Endothelial cell of umbilical vein (primary cell): ENCODE measurements around the gene APOBEC3G. TPM values are rescaled to one million over a fixed set of nuclear protein-coding genes. Genes with fewer than 3 reads are reported as not detected.

Experiments used
- BruUV-seq: library from RNA; stranded (reverse); fragments of 400-500 nt; replicated peaks from 2 replicates; lab custom pipeline; 2021; lab: Mats Ljungman, UMichigan
- CTCF ChIA-PET: fragments of 300-600, 350-600 bp; sonication (Branson Sonifier 250); formaldehyde crosslinking; loops from one replicate; lab custom pipeline; 2021; ENCODE audit warnings: antibody characterized with exemption, inconsistent platforms; lab: Charles Lee
- POLR2A ChIA-PET: fragments of 300-600, 350-600 bp; sonication (Branson Sonifier 250); formaldehyde crosslinking; loops from one replicate; lab custom pipeline; 2021; ENCODE audit warnings: antibody characterized with exemption, inconsistent platforms; lab: Charles Lee
- DNase-seq: peaks from one replicate; pipeline ENCODE4 v3.0.0-alpha.2; 2011; ENCODE audit warnings: low read depth, low spot score
- FAIRE-seq: peaks from 2 replicates; lab custom pipeline; 2011; peaks lifted over from hg19 to GRCh38; lab: Jason Lieb, UNC
- H2AFZ ChIP-seq: 2 replicates; pipeline ENCODE4 v1.6.0; 2012; ENCODE audit warnings: low read depth, low read length, control low read depth, inconsistent platforms
- H3K27ac ChIP-seq: 2 replicates; pipeline ENCODE4 v1.5.1; 2011; ENCODE audit warnings: low read depth, mild to moderate bottlenecking, control low read depth, low read length, moderate library complexity; ENCODE audit not compliant: insufficient read depth
- H3K27me3 ChIP-seq, 2 experiments: 2 replicates each; pipeline versions ENCODE4 v1.6.0 to v1.6.1; 2011; ENCODE audit warnings: low read length in 2 of 2, mixed read lengths in 1 of 2; ENCODE audit not compliant: control insufficient read depth in 2 of 2, insufficient read depth in 2 of 2
- H3K36me3 ChIP-seq, 2 experiments: 2 replicates in 1 of 2; 3 replicates in 1 of 2; pipeline ENCODE4 v1.5.1; 2011; ENCODE audit warnings: low read length in 2 of 2, mild to moderate bottlenecking in 1 of 2, moderate library complexity in 1 of 2; ENCODE audit not compliant: control insufficient read depth in 2 of 2, insufficient read depth in 2 of 2; ENCODE audit errors: extremely low read depth in 1 of 2
- H3K4me1 ChIP-seq: 3 replicates; pipeline ENCODE4 v1.5.1; 2011; ENCODE audit warnings: mild to moderate bottlenecking, low read length; ENCODE audit not compliant: control insufficient read depth, insufficient read depth; ENCODE audit errors: extremely low read depth
- H3K4me2 ChIP-seq: 2 replicates; pipeline ENCODE4 v1.6.1; 2011; ENCODE audit warnings: low read length, control low read depth, mixed read lengths; ENCODE audit not compliant: insufficient read depth
- H3K4me3 ChIP-seq, 3 experiments: fragments of 200-600 bp in 1 of 3; sonication (generic), shearing (Covaris generic) in 1 of 3; replicated peaks in 1 of 3; 2 replicates each; pipeline ENCODE4 v1.5.1; 2011 to 2016; ENCODE audit warnings: control low read depth in 3 of 3, low read length in 3 of 3, mild to moderate bottlenecking in 2 of 3, inconsistent platforms in 1 of 3, low read depth in 1 of 3, moderate library complexity in 1 of 3; ENCODE audit not compliant: insufficient read depth in 1 of 3
- H3K79me2 ChIP-seq: 2 replicates; pipeline ENCODE4 v1.6.0; 2012; ENCODE audit warnings: low read length, inconsistent platforms; ENCODE audit not compliant: control insufficient read depth, insufficient read depth
- H3K9ac ChIP-seq: replicated peaks from 2 replicates; pipeline ENCODE3; 2011; ENCODE audit warnings: low read length, control low read depth; ENCODE audit not compliant: insufficient read depth; ENCODE audit errors: extremely low read depth
- H3K9me1 ChIP-seq: replicated peaks from 3 replicates; pipeline ENCODE4 v1.6.0; 2011; ENCODE audit warnings: mild to moderate bottlenecking, low read length; ENCODE audit not compliant: control insufficient read depth, insufficient read depth; ENCODE audit errors: extremely low read depth
- H3K9me3 ChIP-seq: replicated peaks from 2 replicates; pipeline ENCODE4 v1.5.1; 2012; ENCODE audit warnings: low read length, inconsistent platforms; ENCODE audit not compliant: control insufficient read depth, insufficient read depth
- H4K20me1 ChIP-seq: replicated peaks from 2 replicates; pipeline ENCODE3; 2011; ENCODE audit warnings: mild to moderate bottlenecking, low read length; ENCODE audit not compliant: control insufficient read depth, insufficient read depth; ENCODE audit errors: extremely low read depth
- CTCF ChIP-seq, 2 donors: IDR thresholded peaks; 1 replicate in 1 of 2; 2 replicates in 1 of 2; pipeline ENCODE4 v1.5.1; 2011; ENCODE audit warnings: low read length in 2 of 2, mild to moderate bottlenecking in 2 of 2, moderate library complexity in 2 of 2, control low read depth in 1 of 2, inconsistent platforms in 1 of 2, low read depth in 1 of 2; ENCODE audit not compliant: insufficient read depth in 1 of 2; ENCODE audit errors: extremely low read depth in 1 of 2
- EZH2 ChIP-seq: IDR thresholded peaks from 2 replicates; pipeline ENCODE4 v1.6.1; 2012; ENCODE audit warnings: borderline replicate concordance, low read depth, mild to moderate bottlenecking, moderate library complexity, low read length, inconsistent platforms; ENCODE audit not compliant: severe bottlenecking
- FOS ChIP-seq: IDR thresholded peaks from 2 replicates; pipeline ENCODE4 v1.6.1; 2011; ENCODE audit warnings: mild to moderate bottlenecking, low read length, moderate library complexity, borderline replicate concordance; ENCODE audit not compliant: insufficient read depth
- GATA2 ChIP-seq: IDR thresholded peaks from 2 replicates; pipeline ENCODE4 v1.7.0; 2011; ENCODE audit warnings: low read depth, mild to moderate bottlenecking, moderate library complexity, mixed read lengths, low read length; ENCODE audit not compliant: insufficient read length, insufficient read depth
- JUN ChIP-seq: IDR thresholded peaks from 2 replicates; pipeline ENCODE4 v1.6.1; 2011; ENCODE audit warnings: borderline replicate concordance, low read depth; ENCODE audit not compliant: insufficient read length, insufficient read depth
- MYC ChIP-seq: IDR thresholded peaks from one replicate; pipeline ENCODE4 v1.6.1; 2011; ENCODE audit warnings: mild to moderate bottlenecking, low read depth, low read length
- POLR2A ChIP-seq: IDR thresholded peaks from 2 replicates; pipeline ENCODE4 v1.6.1; 2012; ENCODE audit warnings: low read depth, mild to moderate bottlenecking, control low read depth, low read length
- POLR2AphosphoS5 ChIP-seq: IDR thresholded peaks from 2 replicates; pipeline ENCODE4 v1.6.1; 2012; ENCODE audit warnings: low read depth, mild to moderate bottlenecking, control low read depth, low read length, moderate library complexity; ENCODE audit not compliant: insufficient read depth
- dilution Hi-C: fragments of 300-500 bp; cut with MboI; formaldehyde crosslinking; loops from one replicate; pipeline ENCODE4 v1.15.0; 2019; ENCODE audit warnings: low sequenced_read_pairs; ENCODE audit not compliant: extremely low pct_ligation_motif_present
- intact Hi-C: fragments of 100-400 bp; cut with micrococcal nuclease; formaldehyde crosslinking; loops from one replicate; pipeline ENCODE4 v1.10.0; 2022
- polyA plus RNA-seq, 4 experiments: library from polyadenylated mRNA; depleted of rRNA in 3 of 4; stranded (reverse) in 3 of 4; unstranded in 1 of 4; fragments of >200 nt; gene quantifications; 2 replicates each; pipeline versions ENCODE4 v1.2.1 to v1.2.3, GENCODE V29; 2011 to 2012; ENCODE audit warnings: missing spikeins in 1 of 4
- total RNA-seq: library from RNA; stranded (reverse); gene quantifications from 2 replicates; pipeline ENCODE4 v1.2.3, GENCODE V29; 2021
- TF ChIP-seq, protein P1 (sequence below): IDR thresholded peaks from 2 replicates; pipeline ENCODE4 v1.6.1; 2011; ENCODE audit not compliant: insufficient read depth, insufficient read length

APOBEC3G gene
- total and polyA plus RNA-seq, 2 donors (not counting 3 experiments of a cell fraction or from before 2014, with no cell fraction given) = 3.6 to 5.1 TPM

GRCh38 chr22:39109361-39109760 lies 32.3 kb downstream of the APOBEC3G start:
- no TSS peak for BruUV-seq
- CTCF ChIA-PET = interaction anchor here (1.3 to 1.8 kb wide), 3 partner anchors 12 to 341 kb away, joined by 3 to 6 read pairs (median 4); no protein-coding TSS in a partner anchor
- intact Hi-C loops (no loop called here), dilution Hi-C loops (no loop called here)
- H3K79me2 ChIP-seq = no peaks in the 10 kb centered on the region
- H3K36me3 ChIP-seq = no peaks in the 10 kb centered on the region
- POLR2A ChIA-PET = no interaction called here
- no peak overlapping the region for H2AFZ ChIP-seq
- H3K9me1 ChIP-seq = no peaks in the 10 kb centered on the region
- H3K27me3 ChIP-seq = peaks cover 8 to 13% of the 10 kb centered on the region in 2 experiments
- no peak overlapping the region for H3K9ac ChIP-seq
- no peak for FAIRE-seq
- no peak overlapping the region for H3K4me3 ChIP-seq
- TF ChIP-seq POLR2A (no peak), CTCF (IDR thresholded peaks at IDR 0.05; ENCODE audit: extremely low read depth in 1 of 2, insufficient read depth in 1 of 2, low read depth in 1 of 2, low read length in 2 of 2) (no peak), FOS (no peak), MYC (no peak), POLR2AphosphoS5 (no peak), EZH2 (no peak), JUN (no peak), GATA2 (no peak)
- TF ChIP-seq, protein P1, sequence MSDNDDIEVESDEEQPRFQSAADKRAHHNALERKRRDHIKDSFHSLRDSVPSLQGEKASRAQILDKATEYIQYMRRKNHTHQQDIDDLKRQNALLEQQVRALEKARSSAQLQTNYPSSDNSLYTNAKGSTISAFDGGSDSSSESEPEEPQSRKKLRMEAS = no peak
- H3K4me2 ChIP-seq = no peak overlapping the region
- H3K27ac ChIP-seq = no peak overlapping the region
- H3K4me1 ChIP-seq = no peaks in the 10 kb centered on the region
- no peak for DNase-seq
- H3K9me3 ChIP-seq = no peaks in the 10 kb centered on the region
- H4K20me1 ChIP-seq = no peaks in the 10 kb centered on the region
